Measurements from ENCODE around the gene ITPA.

- TF ChIP-seq, protein P1, sequence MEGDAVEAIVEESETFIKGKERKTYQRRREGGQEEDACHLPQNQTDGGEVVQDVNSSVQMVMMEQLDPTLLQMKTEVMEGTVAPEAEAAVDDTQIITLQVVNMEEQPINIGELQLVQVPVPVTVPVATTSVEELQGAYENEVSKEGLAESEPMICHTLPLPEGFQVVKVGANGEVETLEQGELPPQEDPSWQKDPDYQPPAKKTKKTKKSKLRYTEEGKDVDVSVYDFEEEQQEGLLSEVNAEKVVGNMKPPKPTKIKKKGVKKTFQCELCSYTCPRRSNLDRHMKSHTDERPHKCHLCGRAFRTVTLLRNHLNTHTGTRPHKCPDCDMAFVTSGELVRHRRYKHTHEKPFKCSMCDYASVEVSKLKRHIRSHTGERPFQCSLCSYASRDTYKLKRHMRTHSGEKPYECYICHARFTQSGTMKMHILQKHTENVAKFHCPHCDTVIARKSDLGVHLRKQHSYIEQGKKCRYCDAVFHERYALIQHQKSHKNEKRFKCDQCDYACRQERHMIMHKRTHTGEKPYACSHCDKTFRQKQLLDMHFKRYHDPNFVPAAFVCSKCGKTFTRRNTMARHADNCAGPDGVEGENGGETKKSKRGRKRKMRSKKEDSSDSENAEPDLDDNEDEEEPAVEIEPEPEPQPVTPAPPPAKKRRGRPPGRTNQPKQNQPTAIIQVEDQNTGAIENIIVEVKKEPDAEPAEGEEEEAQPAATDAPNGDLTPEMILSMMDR (IDR thresholded peaks at IDR 0.05) = no peak
- TF ChIP-seq, protein P2, sequence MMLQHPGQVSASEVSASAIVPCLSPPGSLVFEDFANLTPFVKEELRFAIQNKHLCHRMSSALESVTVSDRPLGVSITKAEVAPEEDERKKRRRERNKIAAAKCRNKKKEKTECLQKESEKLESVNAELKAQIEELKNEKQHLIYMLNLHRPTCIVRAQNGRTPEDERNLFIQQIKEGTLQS (CRISPR knock-in tag; conservative IDR thresholded peaks at IDR 0.05) = no peak
- TF ChIP-seq USF2 (CRISPR knock-in tag; IDR thresholded peaks at IDR 0.05) (no peak), NFE2L1 (CRISPR knock-in tag; IDR thresholded peaks at IDR 0.05) (no peak), ZNF232 (CRISPR knock-in tag; IDR thresholded peaks at IDR 0.05) (no peak), CREB1 (CRISPR knock-in tag; IDR thresholded peaks at IDR 0.05) (no peak), FOXP1 (CRISPR knock-in tag; IDR thresholded peaks at IDR 0.05; ENCODE audit: borderline replicate concordance) (no peak), ZNF121 (CRISPR knock-in tag; IDR thresholded peaks at IDR 0.05) (no peak), NFYB (CRISPR knock-in tag; conservative IDR thresholded peaks at IDR 0.05; ENCODE audit: low read depth) (no peak), ZNF532 (CRISPR knock-in tag; IDR thresholded peaks at IDR 0.05; ENCODE audit: borderline replicate concordance) (no peak), TEAD4 (CRISPR knock-in tag; IDR thresholded peaks at IDR 0.05) (no peak), ZNF512 (CRISPR knock-in tag; IDR thresholded peaks at IDR 0.05; ENCODE audit: borderline replicate concordance) (no peak)
- TF ChIP-seq, protein P3, sequence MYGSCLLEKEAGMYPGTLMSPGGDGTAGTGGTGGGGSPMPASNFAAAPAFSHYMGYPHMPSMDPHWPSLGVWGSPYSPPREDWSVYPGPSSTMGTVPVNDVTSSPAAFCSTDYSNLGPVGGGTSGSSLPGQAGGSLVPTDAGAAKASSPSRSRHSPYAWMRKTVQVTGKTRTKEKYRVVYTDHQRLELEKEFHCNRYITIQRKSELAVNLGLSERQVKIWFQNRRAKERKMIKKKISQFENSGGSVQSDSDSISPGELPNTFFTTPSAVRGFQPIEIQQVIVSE (CRISPR knock-in tag; IDR thresholded peaks at IDR 0.05; ENCODE audit: borderline replicate concordance) = no peak
- TF ChIP-seq, protein P4, sequence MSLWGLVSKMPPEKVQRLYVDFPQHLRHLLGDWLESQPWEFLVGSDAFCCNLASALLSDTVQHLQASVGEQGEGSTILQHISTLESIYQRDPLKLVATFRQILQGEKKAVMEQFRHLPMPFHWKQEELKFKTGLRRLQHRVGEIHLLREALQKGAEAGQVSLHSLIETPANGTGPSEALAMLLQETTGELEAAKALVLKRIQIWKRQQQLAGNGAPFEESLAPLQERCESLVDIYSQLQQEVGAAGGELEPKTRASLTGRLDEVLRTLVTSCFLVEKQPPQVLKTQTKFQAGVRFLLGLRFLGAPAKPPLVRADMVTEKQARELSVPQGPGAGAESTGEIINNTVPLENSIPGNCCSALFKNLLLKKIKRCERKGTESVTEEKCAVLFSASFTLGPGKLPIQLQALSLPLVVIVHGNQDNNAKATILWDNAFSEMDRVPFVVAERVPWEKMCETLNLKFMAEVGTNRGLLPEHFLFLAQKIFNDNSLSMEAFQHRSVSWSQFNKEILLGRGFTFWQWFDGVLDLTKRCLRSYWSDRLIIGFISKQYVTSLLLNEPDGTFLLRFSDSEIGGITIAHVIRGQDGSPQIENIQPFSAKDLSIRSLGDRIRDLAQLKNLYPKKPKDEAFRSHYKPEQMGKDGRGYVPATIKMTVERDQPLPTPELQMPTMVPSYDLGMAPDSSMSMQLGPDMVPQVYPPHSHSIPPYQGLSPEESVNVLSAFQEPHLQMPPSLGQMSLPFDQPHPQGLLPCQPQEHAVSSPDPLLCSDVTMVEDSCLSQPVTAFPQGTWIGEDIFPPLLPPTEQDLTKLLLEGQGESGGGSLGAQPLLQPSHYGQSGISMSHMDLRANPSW (CRISPR knock-in tag; conservative IDR thresholded peaks at IDR 0.05; ENCODE audit: low read depth) = no peak
Measured at GRCh38 chr20:3231116-3231515, 21.8 kb downstream of the ITPA start.
